ENCODE results near the gene SRGAP3. TPM values are rescaled to one million over a fixed set of nuclear protein-coding genes. Genes with fewer than 3 reads are reported as not detected.

SRGAP3 gene
- total RNA-seq, 1 experiment from 2014 or later: 0.27 TPM

DNA sequence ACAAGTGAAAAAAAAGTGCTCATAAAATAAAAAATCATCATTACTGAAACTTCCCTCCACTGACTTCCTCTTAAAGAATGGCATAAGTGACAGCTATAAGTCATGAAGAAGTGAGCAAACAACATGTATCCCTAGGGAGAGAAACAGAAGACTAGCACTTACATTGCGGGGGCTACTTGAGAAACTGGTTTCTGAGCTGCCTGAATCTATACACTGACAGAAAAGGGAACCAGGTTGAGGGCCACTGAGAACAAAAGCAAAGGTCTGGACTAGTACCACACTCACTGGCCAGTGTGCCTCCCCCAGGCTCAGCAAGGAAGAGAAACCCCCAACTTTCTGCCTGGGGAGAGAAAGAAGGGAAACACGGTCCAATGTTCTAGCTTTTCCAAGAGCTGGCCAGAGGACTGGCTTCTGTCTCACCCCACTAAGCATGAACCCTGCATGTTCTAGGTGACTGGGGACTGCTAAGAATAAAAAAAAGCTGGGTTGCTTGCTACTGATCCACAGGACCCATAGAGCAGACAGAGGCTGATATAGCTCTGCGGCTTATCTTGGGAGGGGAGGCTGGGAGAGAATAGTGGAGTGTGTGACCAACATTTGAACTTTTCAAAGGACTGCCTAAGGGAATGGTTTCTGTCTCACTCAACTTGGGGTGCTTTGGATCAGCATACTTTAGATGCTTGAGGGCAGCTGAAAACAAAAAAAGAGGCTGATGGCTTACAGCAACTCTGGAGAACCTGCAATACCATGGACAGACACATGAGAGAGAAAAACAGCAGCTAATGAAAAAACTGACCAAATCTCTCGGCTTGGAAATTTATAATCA, 294.3 kb downstream of the SRGAP3 start:
- DNase-seq (ENCODE audit: extremely low read depth, low read depth): no peak

DNA sequence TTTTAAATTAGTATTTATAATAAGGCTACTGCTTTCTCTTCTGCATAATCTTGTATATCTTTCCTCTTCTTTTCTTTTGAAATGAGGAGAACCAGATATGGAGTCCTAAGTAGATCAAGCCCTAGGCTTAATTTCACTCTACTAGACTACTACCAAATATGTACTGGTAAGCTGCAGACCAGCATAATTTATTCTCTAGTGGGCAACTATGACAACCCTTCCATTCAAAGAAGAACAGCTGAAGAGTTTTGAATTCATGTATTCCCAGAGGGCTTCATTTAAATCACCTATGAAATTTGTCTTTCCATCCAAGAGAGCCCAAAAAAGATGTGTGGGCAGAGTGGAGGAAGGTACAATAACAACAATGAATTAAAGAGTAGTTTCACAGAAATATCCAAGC, 296.1 kb downstream of the SRGAP3 start:
- no peak for DNase-seq (ENCODE audit: extremely low read depth, low read depth)

DNA sequence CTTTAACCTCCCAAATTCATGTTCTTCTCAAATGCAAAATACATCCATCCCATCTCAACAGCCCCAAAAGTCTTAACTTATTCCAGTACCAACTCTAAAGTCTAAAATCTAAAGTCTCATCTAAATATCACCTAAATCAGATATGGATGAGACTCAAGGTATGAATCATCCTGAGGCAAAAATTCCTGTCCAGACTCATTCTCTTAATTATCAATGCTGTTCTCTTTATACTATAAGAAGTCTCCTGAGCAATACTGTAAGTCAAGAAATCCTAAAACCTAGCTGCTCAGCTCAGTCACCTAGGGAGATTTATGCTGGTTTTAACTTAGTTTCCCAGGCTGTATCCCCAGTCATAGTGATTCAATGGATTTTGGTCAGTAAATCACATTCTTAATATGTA, 297.3 kb downstream of the SRGAP3 start:
- no peak for DNase-seq (ENCODE audit: extremely low read depth, low read depth)

DNA sequence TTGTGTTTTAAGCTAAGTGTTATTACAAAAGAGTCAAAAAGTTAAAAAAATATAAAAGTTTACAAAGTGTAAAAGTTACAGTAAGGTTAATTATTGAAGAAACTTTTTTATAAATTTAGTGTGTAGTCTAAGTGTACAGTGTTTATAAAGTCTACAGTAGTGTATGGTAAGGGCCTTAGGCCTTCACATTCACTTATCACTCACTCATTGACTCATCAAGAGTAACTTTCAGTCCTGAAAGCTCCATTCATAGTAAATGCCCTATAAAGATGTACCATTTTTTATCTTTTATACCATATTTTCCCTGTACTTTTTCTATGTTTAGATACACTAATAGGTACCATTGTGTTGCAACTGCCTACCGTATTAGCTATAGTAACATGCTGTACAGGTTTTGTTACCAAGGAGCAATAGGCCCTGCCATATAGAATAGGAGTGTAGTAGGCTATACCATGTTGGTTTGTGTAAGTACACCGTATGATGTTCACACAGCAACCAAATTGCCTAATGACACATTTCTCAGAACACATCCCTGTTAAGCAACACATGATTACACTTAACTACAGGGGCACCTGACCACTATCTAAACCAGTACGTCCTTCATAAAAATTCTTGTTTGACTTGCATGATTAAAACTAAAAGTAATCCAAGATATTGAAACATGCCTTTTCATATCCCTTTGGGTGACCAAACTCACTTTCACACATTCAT, 303.4 kb downstream of the SRGAP3 start:
- DNase-seq (ENCODE audit: extremely low read depth, low read depth): no peak

DNA sequence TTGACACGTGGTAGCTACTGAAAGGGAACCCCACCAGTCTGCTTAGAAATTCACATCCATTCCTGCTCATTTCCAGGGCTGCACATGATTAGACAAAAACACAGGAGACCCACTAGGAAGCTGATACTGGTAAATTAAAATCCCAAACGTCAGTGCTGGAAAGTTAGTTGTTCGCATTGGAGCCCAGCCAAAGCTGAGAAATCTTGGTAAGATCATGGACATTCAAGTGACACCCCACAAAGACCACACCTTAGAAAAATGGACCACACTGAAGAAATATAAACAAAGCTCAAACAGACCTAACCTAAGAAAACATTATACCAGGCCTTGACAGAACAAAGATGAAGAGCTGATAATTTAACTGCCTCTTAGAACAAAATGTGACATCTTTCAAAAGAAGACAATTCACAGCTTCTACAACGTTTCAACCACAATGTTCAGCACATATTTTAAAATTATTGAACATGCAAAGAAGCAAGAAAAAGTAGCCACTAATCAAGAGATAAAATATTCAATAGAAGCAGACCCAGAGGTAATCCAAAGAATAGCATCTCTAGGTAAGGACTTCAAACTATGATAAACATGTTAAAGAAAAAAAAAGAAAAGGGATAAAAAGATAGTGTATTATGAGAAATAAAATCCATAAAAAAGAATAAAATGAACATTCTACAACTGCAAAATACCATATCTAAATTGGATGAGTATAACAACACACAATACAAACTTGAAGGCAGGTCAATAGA, 306.5 kb downstream of the SRGAP3 start:
- DNase-seq (ENCODE audit: extremely low read depth, low read depth): no peak

DNA sequence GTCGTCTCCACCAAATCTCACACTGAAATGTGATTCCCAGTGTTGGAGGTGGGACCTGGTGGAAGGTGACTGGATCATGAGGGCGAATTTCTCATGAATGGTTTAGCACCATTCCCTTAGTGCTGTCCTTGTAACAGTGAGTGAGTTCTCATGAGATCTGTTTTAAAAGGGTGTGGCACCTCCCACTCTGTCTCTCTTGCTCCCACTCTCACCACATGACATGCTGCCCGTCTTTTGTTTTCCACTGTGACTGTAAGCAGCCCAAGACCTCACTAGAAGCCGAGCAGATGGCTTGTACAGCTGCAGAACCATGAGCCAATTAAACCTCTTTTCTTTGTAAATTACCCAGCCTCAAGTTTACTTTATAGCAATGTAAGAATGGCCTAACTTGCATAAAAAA, 307.3 kb downstream of the SRGAP3 start:
- DNase-seq (ENCODE audit: extremely low read depth, low read depth): no peak

DNA sequence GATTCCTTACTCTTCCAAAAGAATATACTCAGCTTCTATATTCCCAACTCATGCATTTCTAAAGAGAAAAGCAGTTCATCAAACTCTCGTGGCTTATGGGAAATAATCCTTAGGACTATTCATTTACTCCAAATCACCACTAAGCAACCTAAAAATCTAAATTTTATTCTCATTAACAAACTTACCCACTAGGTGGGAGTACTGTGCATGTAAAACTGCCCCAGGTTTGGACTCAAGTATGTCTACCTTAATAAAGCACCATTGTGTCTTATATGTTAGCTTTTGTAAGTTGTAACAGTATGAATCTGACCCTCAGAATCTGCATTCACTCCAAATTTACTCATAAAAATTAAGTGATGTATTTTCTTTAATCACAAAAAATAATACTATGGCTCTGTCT, 311.4 kb downstream of the SRGAP3 start:
- no peak for DNase-seq (ENCODE audit: extremely low read depth, low read depth)

DNA sequence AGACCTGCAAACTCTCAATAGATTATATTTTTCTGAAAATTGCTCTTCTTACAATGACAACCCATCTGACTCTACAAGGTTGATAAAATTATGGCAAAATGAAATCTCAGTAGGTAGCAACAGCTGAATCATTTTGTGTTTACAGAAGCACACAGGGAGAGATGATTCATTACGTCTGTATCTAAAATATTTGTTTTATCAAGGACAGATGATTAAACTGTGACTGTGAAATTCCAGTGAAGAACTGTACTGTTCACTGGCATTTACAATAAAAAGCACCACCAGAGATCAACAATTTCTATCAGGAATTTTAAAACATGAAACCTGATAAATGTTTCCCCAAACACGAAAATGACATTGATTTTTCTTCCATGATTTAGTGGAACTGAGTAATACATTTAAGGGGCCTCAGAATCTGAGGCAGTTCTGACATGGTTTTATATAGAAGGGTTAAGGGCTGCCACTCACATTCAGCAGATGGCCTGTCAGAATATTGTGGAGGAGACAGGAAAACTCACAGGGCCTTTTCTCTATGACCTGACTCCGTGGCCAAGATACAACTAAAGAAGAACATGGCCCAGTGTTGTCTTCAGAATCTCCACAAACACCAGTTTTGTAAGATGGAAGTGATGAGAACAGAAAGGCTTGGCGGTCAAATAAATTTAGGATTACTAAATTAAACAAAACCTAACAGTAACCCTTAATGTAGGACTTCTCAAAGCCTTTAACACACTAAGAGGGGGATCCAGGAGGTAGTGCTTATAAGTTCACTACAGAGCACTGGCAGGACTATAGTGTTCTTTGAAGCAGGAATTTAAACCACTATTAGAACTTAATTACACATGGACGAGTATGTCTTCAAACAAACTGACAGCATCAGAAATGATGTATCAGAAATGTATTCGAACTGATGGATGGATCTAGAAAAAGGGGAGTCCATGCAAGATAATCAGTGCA, 312.1 kb downstream of the SRGAP3 start:
- DNase-seq (ENCODE audit: extremely low read depth, low read depth): peak; percentile 43

DNA sequence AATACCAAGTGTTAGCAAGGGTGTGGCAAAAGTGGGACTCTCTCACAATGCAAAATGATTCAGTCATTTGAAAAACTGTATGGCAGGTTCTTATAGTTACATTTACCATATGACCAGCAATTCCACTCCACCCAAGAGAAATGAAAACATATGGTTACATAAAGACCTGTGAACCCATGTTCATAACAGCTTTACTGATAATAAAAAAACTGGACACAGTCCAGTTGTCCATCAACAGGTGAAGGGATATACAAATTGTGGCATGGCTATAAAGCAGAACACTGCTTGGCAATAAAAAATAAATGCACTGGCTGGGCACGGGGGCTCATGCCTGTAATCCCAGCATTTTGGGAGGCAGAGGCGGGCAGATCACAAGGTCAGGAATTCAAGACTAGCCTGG, 316.9 kb downstream of the SRGAP3 start:
- DNase-seq (ENCODE audit: extremely low read depth, low read depth): no peak

DNA sequence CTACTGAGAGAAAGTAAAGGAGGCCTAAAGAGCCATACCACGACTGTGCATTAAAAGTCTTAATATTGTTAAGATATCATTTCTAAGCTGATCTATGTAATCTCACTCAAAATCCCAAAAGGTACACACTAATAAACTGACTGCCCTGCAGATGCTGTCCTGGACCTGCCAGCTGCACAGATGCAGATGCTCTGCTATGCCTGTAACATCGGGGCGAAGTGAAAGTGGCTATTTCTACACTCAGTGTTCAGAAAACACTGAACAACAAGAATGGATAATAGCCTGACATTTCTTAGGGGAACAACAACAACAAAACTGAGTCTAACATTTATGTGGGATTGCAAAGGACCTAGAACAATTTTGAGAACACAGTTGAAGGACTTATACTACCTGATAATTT, 318.1 kb downstream of the SRGAP3 start:
- peak; percentile 5 for DNase-seq (ENCODE audit: extremely low read depth, low read depth)

Small RNA genes within 50 kb of the gene (small RNA-seq; reads per million reads assigned to genes)
- 0 reads per million in 2 experiments for gene RF00416

Other genes starting within 250 kb of the SRGAP3 start
- 46.9 and 52.4 TPM in 2 replicates for gene THUMPD3, start 113.4 kb upstream of the SRGAP3 start, total RNA-seq (2014; rRNA removed; shearing (Covaris generic))
- 42.4 and 52.4 TPM in 2 replicates for gene SETD5, start 148.0 kb upstream of the SRGAP3 start, total RNA-seq (2014; rRNA removed; shearing (Covaris generic))